K562 (cell line): ENCODE measurements around the gene DMXL1. TPM values are rescaled to one million over a fixed set of nuclear protein-coding genes. Genes with fewer than 3 reads are reported as not detected.

Source experiments
- ARID2 ChIP-seq: fragments of 450-650 bp; IDR thresholded peaks from 2 replicates; pipeline ENCODE4 v1.6.1; 2017; ENCODE audit warnings: antibody characterized with exemption, mild to moderate bottlenecking
- ATF3 ChIP-seq, 2 experiments: fragments of 450-650 bp in 1 of 2; sonication (generic) in 1 of 2; formaldehyde crosslinking in 1 of 2; IDR thresholded peaks in 1 of 2; conservative IDR thresholded peaks in 1 of 2; 2 replicates each; pipeline versions ENCODE4 v1.6.1 to v1.8.1; 2016 to 2023; ENCODE audit warnings: mild to moderate bottlenecking in 2 of 2, moderate library complexity in 2 of 2, inconsistent platforms in 1 of 2, missing genetic modification reagents in 1 of 2
- CGGBP1 ChIP-seq: fragments of 250-450 bp; sonication (Bioruptor Pico); IDR thresholded peaks from 2 replicates; pipeline ENCODE4 v1.9.0; 2021; ENCODE audit warnings: mild to moderate bottlenecking
- FOSL1 ChIP-seq: fragments of 200-800 bp; sonication (Bioruptor generic); conservative IDR thresholded peaks from 2 replicates; pipeline ENCODE4 v1.6.1; 2016; ENCODE audit warnings: missing genetic modification characterization, missing compliant biosample characterization
- MBD1 ChIP-seq: fragments of 250-450 bp; sonication (Bioruptor Pico); IDR thresholded peaks from 2 replicates; pipeline ENCODE4 v1.8.0; 2022; ENCODE audit warnings: inconsistent platforms
- MGA ChIP-seq: fragments of 450-650 bp; IDR thresholded peaks from 2 replicates; pipeline ENCODE4 v1.6.1; 2016; ENCODE audit warnings: mild to moderate bottlenecking, moderate library complexity
- NR3C1 ChIP-seq: sonication (generic); formaldehyde crosslinking; IDR thresholded peaks from 2 replicates; pipeline ENCODE4 v1.8.1; 2022; ENCODE audit warnings: missing genetic modification reagents
- RBBP5 ChIP-seq: fragments of 200-600 bp; sonication (generic); IDR thresholded peaks from 2 replicates; pipeline ENCODE4 v1.6.1; 2012; ENCODE audit warnings: borderline replicate concordance, mild to moderate bottlenecking, low read length, control low read depth, inconsistent platforms; ENCODE audit not compliant: insufficient read depth, poor library complexity, severe bottlenecking
- RBM15 ChIP-seq: fragments of 200-400 bp; formaldehyde crosslinking; IDR thresholded peaks from 2 replicates; pipeline ENCODE4 v1.6.1; 2018; ENCODE audit warnings: mild to moderate bottlenecking, low read length, moderate library complexity; ENCODE audit not compliant: insufficient read depth
- SRSF3 ChIP-seq: fragments of 200-400 bp; formaldehyde crosslinking; IDR thresholded peaks from 2 replicates; pipeline ENCODE4 v1.6.1; 2016; ENCODE audit warnings: mild to moderate bottlenecking, low read length, moderate library complexity; ENCODE audit not compliant: insufficient read depth
- TCF3 ChIP-seq: sonication (generic); formaldehyde crosslinking; IDR thresholded peaks from 2 replicates; pipeline ENCODE4 v1.4.0; 2020; ENCODE audit warnings: mild to moderate bottlenecking, missing genetic modification reagents
- polyA plus RNA-seq, 8 experiments: library from polyadenylated mRNA; depleted of rRNA in 4 of 8; stranded (reverse) in 5 of 8; unstranded in 3 of 8; fragments of >200 nt; fragmentation: Nextera tagmentation in 2 of 8; fragmentation: Illumina TruSeq in 1 of 8; extraction: Ambion mirVana in 2 of 8; extraction: Trizol in 1 of 8; gene quantifications; 2 replicates each; pipeline versions ENCODE4 v1.2.1 to v1.2.3, GENCODE V29; 2011 to 2014; ENCODE audit warnings: inconsistent platforms in 1 of 8, missing spikeins in 1 of 8
- total RNA-seq, 7 experiments: library from RNA; depleted of rRNA in 6 of 7; stranded (reverse); fragments of >200 nt in 6 of 7; fragmentation: Illumina TruSeq in 2 of 7; extraction: Trizol in 2 of 7; gene quantifications; 2 replicates each; pipeline versions ENCODE4 v1.2.1 to v1.2.3, GENCODE V29; 2011 to 2021; ENCODE audit warnings: low replicate concordance in 1 of 7

DMXL1 gene
- total and polyA plus RNA-seq, 9 of the 15 experiments (the other 6 are each of a cell fraction or from before 2014, with no cell fraction given) = 8.3 to 40.3 (median 30.6) TPM

GRCh38 chr5:119269061-119269944, 198.4 kb downstream of the DMXL1 start (continued):
- TF ChIP-seq MBD1 (CRISPR knock-in tag) = no peak
- no peak for TF ChIP-seq ARID2
- TF ChIP-seq SRSF3 = no peak
- TF ChIP-seq RBBP5 = peak; percentile 48
- no peak for TF ChIP-seq RBM15
- no peak for TF ChIP-seq NR3C1 (CRISPR knock-in tag)
- peak; percentile 73 for TF ChIP-seq TCF3
- no peak for TF ChIP-seq CGGBP1 (CRISPR knock-in tag)
- TF ChIP-seq ATF3 (IDR thresholded peaks at IDR 0.05) = peak; percentile 18; the same call in 1 of the 2 replicates
- TF ChIP-seq ATF3 (CRISPR knock-in tag; conservative IDR thresholded peaks at IDR 0.05) = no peak
- peak; percentile 63; the same call in 1 of the 2 replicates for TF ChIP-seq MGA
- peak; percentile 33; the same call in 1 of the 2 replicates for TF ChIP-seq FOSL1 (tag)
